Measurements from ENCODE around the gene LYZL4. TPM values are rescaled to one million over a fixed set of nuclear protein-coding genes. Genes with fewer than 3 reads are reported as not detected.

LYZL4 gene
- total and polyA plus RNA-seq, 2 experiments from 2014 or later = not detected

DNA sequence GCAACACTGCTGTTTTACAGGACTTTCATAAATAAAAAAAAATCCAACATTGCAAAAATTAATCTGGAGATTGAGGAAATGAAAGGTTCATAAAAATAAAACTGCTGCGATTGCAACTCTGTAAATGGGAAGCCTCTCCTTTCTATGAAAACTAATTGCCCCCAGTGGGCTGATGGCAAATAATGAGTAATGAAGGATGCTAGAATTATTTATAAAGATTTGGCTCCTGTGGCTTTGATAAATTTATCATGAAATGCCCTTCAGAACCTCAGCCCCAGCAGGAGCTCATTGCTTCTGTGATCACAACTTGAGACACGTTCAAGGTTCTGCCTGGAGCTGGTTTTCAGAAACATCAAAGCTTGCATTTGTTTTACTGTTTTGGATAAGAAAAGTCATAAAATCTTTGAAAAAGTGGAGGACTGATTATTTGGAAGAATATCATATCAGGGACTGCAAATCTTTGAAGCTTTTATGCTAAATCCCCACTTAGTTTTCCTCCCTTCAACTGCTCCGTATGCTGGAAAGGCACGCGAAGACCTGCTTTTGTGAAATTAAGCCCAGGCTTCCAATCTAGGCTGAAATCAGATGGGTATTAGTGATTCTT, 24.5 kb upstream of the LYZL4 start:
- H3K27me3 ChIP-seq (replicated peaks; ENCODE audit: insufficient read depth) = peaks cover 13% of the 10 kb centered on the region; the same call in 1 of the 2 replicates
- H3K4me3 ChIP-seq = no peak overlapping the region
- H3K4me2 ChIP-seq (ENCODE audit: unreplicated experiment) = no peak overlapping the region
- TF ChIP-seq EZH2phosphoT487 (IDR thresholded peaks at IDR 0.05; ENCODE audit: insufficient read depth, low read depth) = no peak
- TF ChIP-seq EZH2 (IDR thresholded peaks at IDR 0.05; ENCODE audit: insufficient read depth, poor library complexity, severe bottlenecking) = no peak
- no peaks in the 10 kb centered on the region for H3K4me1 ChIP-seq (ENCODE audit: insufficient read depth)
- 62 to 65% methylated on average over 5 of the region's 5 CpGs for WGBS, 2 experiments (ENCODE audit: low coverage in 1 of 2, low lambda C conversion rate in 2 of 2, missing lambda C conversion rate in 2 of 2)
- H3K27ac ChIP-seq = no peak overlapping the region
- H3K9me3 ChIP-seq (ENCODE audit: low read depth) = no peaks in the 10 kb centered on the region
- in situ Hi-C loops (cut with MboI) = loop anchor here (25.0 kb wide), 1 partner anchor 548 kb away; no protein-coding TSS in a partner anchor
- no peaks in the 10 kb centered on the region for H3F3A ChIP-seq (ENCODE audit: insufficient read depth)
- no peaks in the 10 kb centered on the region for H3K9me2 ChIP-seq (ENCODE audit: insufficient read depth)
- H4K20me1 ChIP-seq (ENCODE audit: insufficient read depth) = no peaks in the 10 kb centered on the region
- H2AFZ ChIP-seq = no peak overlapping the region
- H3K9ac ChIP-seq = no peak overlapping the region
- H3K36me3 ChIP-seq (ENCODE audit: low read depth) = no peaks in the 10 kb centered on the region
- H3K79me2 ChIP-seq (ENCODE audit: insufficient read depth) = no peaks in the 10 kb centered on the region
- DNase-seq = no peak

DNA sequence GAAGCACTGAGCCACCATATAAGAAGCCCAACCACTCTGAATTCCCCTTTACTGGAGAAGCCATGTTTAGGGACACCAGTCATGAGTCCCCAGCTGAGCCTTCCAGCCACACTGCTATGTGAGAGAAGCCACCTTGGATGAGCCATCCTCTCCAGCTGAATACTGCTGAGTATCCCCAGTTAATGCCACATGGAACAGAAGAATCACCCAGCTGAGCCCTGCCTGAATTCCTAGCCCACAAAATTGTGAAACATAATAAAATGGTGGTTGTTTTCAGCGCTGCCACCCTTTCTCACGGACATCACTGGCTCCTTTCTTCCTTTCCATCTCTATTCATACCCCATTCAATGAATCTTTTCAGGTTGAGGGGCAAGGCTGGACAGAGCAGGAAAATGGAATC, 22.1 kb upstream of the LYZL4 start:
- no peak for DNase-seq
- TF ChIP-seq EZH2phosphoT487 (IDR thresholded peaks at IDR 0.05; ENCODE audit: insufficient read depth, low read depth) = no peak
- TF ChIP-seq EZH2 (IDR thresholded peaks at IDR 0.05; ENCODE audit: insufficient read depth, poor library complexity, severe bottlenecking) = no peak
- H3K79me2 ChIP-seq (ENCODE audit: insufficient read depth) = no peaks in the 10 kb centered on the region
- H3K9me2 ChIP-seq (ENCODE audit: insufficient read depth) = no peaks in the 10 kb centered on the region
- H3K4me2 ChIP-seq (ENCODE audit: unreplicated experiment) = no peak overlapping the region
- H3F3A ChIP-seq (ENCODE audit: insufficient read depth) = no peaks in the 10 kb centered on the region
- no peaks in the 10 kb centered on the region for H3K4me1 ChIP-seq (ENCODE audit: insufficient read depth)
- 18 to 25% methylated on average over 2 of the region's 2 CpGs for WGBS, 2 experiments (ENCODE audit: low coverage in 1 of 2, low lambda C conversion rate in 2 of 2, missing lambda C conversion rate in 2 of 2)
- no peaks in the 10 kb centered on the region for H4K20me1 ChIP-seq (ENCODE audit: insufficient read depth)
- no peak overlapping the region for H2AFZ ChIP-seq
- no peak overlapping the region for H3K4me3 ChIP-seq
- no peak overlapping the region for H3K27ac ChIP-seq
- H3K9me3 ChIP-seq (ENCODE audit: low read depth) = no peaks in the 10 kb centered on the region
- in situ Hi-C loops (cut with MboI) = loop anchor here (25.0 kb wide), 1 partner anchor 545 kb away; no protein-coding TSS in a partner anchor
- H3K36me3 ChIP-seq (ENCODE audit: low read depth) = no peaks in the 10 kb centered on the region
- no peaks in the 10 kb centered on the region; the same call in 1 of the 2 replicates for H3K27me3 ChIP-seq (replicated peaks; ENCODE audit: insufficient read depth)
- no peak overlapping the region for H3K9ac ChIP-seq

DNA sequence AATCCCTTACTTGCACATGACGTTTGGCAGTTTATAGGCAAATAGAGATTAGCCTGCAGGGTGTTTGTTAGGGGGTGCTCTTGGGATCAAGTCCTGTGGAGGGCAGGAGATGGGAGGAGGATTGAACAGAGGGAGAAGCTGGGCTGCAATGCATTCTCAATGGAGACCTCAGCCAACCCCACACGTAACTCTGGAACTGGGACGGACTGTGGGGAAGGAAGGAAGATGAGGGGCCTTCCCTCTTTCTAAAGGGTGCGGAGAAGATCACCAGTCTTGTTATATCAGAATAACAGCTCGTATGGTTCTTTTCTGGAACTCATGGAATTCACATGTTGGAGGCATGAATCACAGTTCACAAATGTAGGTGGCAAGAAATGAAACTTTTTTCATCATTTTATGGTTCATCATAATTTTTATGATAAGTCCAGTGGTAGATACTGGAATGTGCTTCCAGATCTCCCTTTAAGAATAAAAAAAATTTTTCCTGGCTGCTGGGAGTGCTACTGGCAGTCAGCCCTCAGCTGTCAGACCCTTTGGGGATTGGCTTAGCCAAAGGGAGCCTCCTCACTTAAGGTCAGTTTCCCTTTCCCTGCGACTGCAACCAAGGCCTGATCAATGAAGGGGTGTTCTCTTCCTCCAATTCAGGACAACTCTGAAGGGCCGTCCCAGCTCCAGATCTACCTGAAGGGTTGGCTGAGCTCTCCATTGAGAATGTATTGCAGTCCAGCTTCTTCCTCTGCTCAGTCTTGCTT, 20.5 kb upstream of the LYZL4 start:
- H3K9me2 ChIP-seq (ENCODE audit: insufficient read depth) = no peaks in the 10 kb centered on the region
- no peaks in the 10 kb centered on the region for H3K9me3 ChIP-seq (ENCODE audit: low read depth)
- in situ Hi-C loops (cut with MboI) = loop anchor here (25.0 kb wide), 1 partner anchor 544 kb away; no protein-coding TSS in a partner anchor
- DNase-seq = no peak
- no peak overlapping the region for H3K4me3 ChIP-seq
- no peak overlapping the region for H2AFZ ChIP-seq
- no peaks in the 10 kb centered on the region for H3K36me3 ChIP-seq (ENCODE audit: low read depth)
- no peak for TF ChIP-seq EZH2 (IDR thresholded peaks at IDR 0.05; ENCODE audit: insufficient read depth, poor library complexity, severe bottlenecking)
- TF ChIP-seq EZH2phosphoT487 (IDR thresholded peaks at IDR 0.05; ENCODE audit: insufficient read depth, low read depth) = no peak
- H4K20me1 ChIP-seq (ENCODE audit: insufficient read depth) = no peaks in the 10 kb centered on the region
- no peak overlapping the region for H3K27ac ChIP-seq
- WGBS, 2 experiments (ENCODE audit: low coverage in 1 of 2, low lambda C conversion rate in 2 of 2, missing lambda C conversion rate in 2 of 2) = 31 to 40% methylated on average over 7 of the region's 7 CpGs
- H3K9ac ChIP-seq = no peak overlapping the region
- no peak overlapping the region for H3K4me2 ChIP-seq (ENCODE audit: unreplicated experiment)
- no peaks in the 10 kb centered on the region for H3F3A ChIP-seq (ENCODE audit: insufficient read depth)
- no peaks in the 10 kb centered on the region for H3K4me1 ChIP-seq (ENCODE audit: insufficient read depth)
- H3K27me3 ChIP-seq (replicated peaks; ENCODE audit: insufficient read depth) = no peaks in the 10 kb centered on the region; the same call in 1 of the 2 replicates
- no peaks in the 10 kb centered on the region for H3K79me2 ChIP-seq (ENCODE audit: insufficient read depth)

DNA sequence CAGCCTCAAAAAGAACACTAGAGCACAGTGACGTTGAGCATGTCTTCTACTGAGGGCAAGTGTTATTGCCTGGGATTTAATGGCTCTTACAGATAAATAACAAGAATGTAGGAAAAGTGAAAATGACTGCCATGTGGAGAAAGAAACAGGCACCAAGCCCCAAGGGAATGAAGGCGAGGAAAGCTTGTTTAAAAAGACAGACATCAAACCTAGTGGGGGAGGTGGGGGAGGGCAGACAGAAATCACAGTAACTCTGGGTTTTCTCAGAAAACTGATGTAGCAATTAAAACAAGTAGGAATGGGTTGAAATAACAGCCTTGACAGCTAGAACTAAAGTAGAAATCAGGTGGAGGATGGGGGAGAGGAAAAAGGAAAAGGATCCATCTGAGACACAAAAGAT, 18.4 kb upstream of the LYZL4 start:
- H3K4me1 ChIP-seq (ENCODE audit: insufficient read depth) = no peaks in the 10 kb centered on the region
- in situ Hi-C loops (cut with MboI) = loop anchor here (25.0 kb wide), 1 partner anchor 542 kb away; no protein-coding TSS in a partner anchor
- no peaks in the 10 kb centered on the region for H3K9me2 ChIP-seq (ENCODE audit: insufficient read depth)
- H3K4me2 ChIP-seq (ENCODE audit: unreplicated experiment) = no peak overlapping the region
- no peak overlapping the region for H3K4me3 ChIP-seq
- H2AFZ ChIP-seq = no peak overlapping the region
- TF ChIP-seq EZH2 (IDR thresholded peaks at IDR 0.05; ENCODE audit: insufficient read depth, poor library complexity, severe bottlenecking) (no peak), EZH2phosphoT487 (IDR thresholded peaks at IDR 0.05; ENCODE audit: insufficient read depth, low read depth) (no peak)
- WGBS, 2 experiments (ENCODE audit: low coverage in 1 of 2, low lambda C conversion rate in 2 of 2, missing lambda C conversion rate in 2 of 2) = 0 to 2% methylated on average over 2 of the region's 2 CpGs
- H3K79me2 ChIP-seq (ENCODE audit: insufficient read depth) = no peaks in the 10 kb centered on the region
- no peaks in the 10 kb centered on the region; the same call in 1 of the 2 replicates for H3K27me3 ChIP-seq (replicated peaks; ENCODE audit: insufficient read depth)
- no peaks in the 10 kb centered on the region for H4K20me1 ChIP-seq (ENCODE audit: insufficient read depth)
- H3K36me3 ChIP-seq (ENCODE audit: low read depth) = no peaks in the 10 kb centered on the region
- H3K9me3 ChIP-seq (ENCODE audit: low read depth) = no peaks in the 10 kb centered on the region
- no peaks in the 10 kb centered on the region for H3F3A ChIP-seq (ENCODE audit: insufficient read depth)
- no peak overlapping the region for H3K27ac ChIP-seq
- no peak for DNase-seq
- H3K9ac ChIP-seq = no peak overlapping the region
